Trophoblast cell (in vitro differentiated cells and primary cell): ENCODE results near the gene HOXC9.

Experiments
- DNase-seq, 2 donors: peaks; one replicate each; pipeline ENCODE4 v3.0.0-alpha.2; 2016
- H2AFZ ChIP-seq: 2 replicates; pipeline ENCODE4 v1.6.1; 2013; ENCODE audit warnings: low read length, moderate library complexity, mild to moderate bottlenecking; ENCODE audit not compliant: insufficient read depth, poor library complexity
- H2AK5ac ChIP-seq: 2 replicates; pipeline ENCODE4 v1.6.1; 2013; ENCODE audit warnings: mild to moderate bottlenecking, low read length
- H2BK120ac ChIP-seq: 2 replicates; pipeline ENCODE4 v1.6.1; 2013; ENCODE audit warnings: low read length, mild to moderate bottlenecking, moderate library complexity; ENCODE audit not compliant: insufficient read depth, poor library complexity
- H2BK12ac ChIP-seq: 2 replicates; pipeline ENCODE4 v1.6.1; 2013; ENCODE audit warnings: mild to moderate bottlenecking, low read length, moderate library complexity
- H2BK5ac ChIP-seq: 2 replicates; pipeline ENCODE4 v1.6.1; 2013; ENCODE audit warnings: low read length, low read depth, moderate library complexity, mild to moderate bottlenecking; ENCODE audit not compliant: poor library complexity
- H3K14ac ChIP-seq: 2 replicates; pipeline ENCODE4 v1.6.1; 2013; ENCODE audit warnings: mild to moderate bottlenecking, low read length
- H3K18ac ChIP-seq: 2 replicates; pipeline ENCODE4 v1.6.1; 2013; ENCODE audit warnings: mild to moderate bottlenecking, low read length
- H3K23ac ChIP-seq: 2 replicates; pipeline ENCODE4 v1.6.1; 2013; ENCODE audit warnings: low read length
- H3K27ac ChIP-seq: 2 replicates; pipeline ENCODE4 v1.5.1; 2013; ENCODE audit warnings: low read depth, mild to moderate bottlenecking, inconsistent platforms, low read length, moderate library complexity
- H3K27me3 ChIP-seq: 2 replicates; pipeline ENCODE4 v1.6.1; 2013; ENCODE audit warnings: inconsistent platforms, mild to moderate bottlenecking, low read length, moderate library complexity; ENCODE audit not compliant: insufficient read depth
- H3K36me3 ChIP-seq, 2 experiments: 1 replicate in 1 of 2; 2 replicates in 1 of 2; pipeline ENCODE4 v1.6.1; 2013; ENCODE audit warnings: low read length in 2 of 2, mild to moderate bottlenecking in 2 of 2, moderate library complexity in 1 of 2; ENCODE audit not compliant: insufficient read depth in 2 of 2, control insufficient read depth in 1 of 2
- H3K4ac ChIP-seq: 2 replicates; pipeline ENCODE4 v1.6.1; 2013; ENCODE audit warnings: low read depth, mild to moderate bottlenecking, low read length, moderate library complexity
- H3K4me1 ChIP-seq, 2 experiments: 1 replicate in 1 of 2; 2 replicates in 1 of 2; pipeline ENCODE4 v1.6.1; 2013; ENCODE audit warnings: low read length in 2 of 2, mild to moderate bottlenecking in 2 of 2, moderate library complexity in 1 of 2; ENCODE audit not compliant: insufficient read depth in 2 of 2, control insufficient read depth in 1 of 2
- H3K4me2 ChIP-seq: 2 replicates; pipeline ENCODE4 v1.6.1; 2013; ENCODE audit warnings: inconsistent platforms, mild to moderate bottlenecking, low read length, moderate library complexity
- H3K4me3 ChIP-seq: 2 replicates; pipeline ENCODE4 v1.5.1; 2013; ENCODE audit warnings: mild to moderate bottlenecking, low read depth, low read length, inconsistent platforms
- H3K79me1 ChIP-seq: one replicate; pipeline ENCODE4 v1.6.1; 2013; ENCODE audit warnings: low read length
- H3K79me2 ChIP-seq: 2 replicates; pipeline ENCODE4 v1.6.1; 2013; ENCODE audit warnings: low read length, mild to moderate bottlenecking; ENCODE audit not compliant: control insufficient read depth, insufficient read depth, poor library complexity
- H3K9ac ChIP-seq: 2 replicates; pipeline ENCODE4 v1.6.1; 2013; ENCODE audit warnings: mild to moderate bottlenecking, low read length
- H3K9me3 ChIP-seq: 2 replicates; pipeline ENCODE4 v1.6.1; 2013; ENCODE audit warnings: low read depth, mild to moderate bottlenecking, control low read depth, inconsistent platforms, low read length; ENCODE audit not compliant: insufficient read depth
- H4K12ac ChIP-seq: 2 replicates; pipeline ENCODE4 v1.6.1; 2013; ENCODE audit warnings: low read depth, mild to moderate bottlenecking, low read length, moderate library complexity
- H4K8ac ChIP-seq: 2 replicates; pipeline ENCODE4 v1.6.1; 2013; ENCODE audit warnings: low read depth, mild to moderate bottlenecking, low read length, moderate library complexity
- H4K91ac ChIP-seq: one replicate; pipeline ENCODE4 v1.6.1; 2013; ENCODE audit warnings: low read depth, mild to moderate bottlenecking, low read length, moderate library complexity
- WGBS: extraction: QIAGEN DNeasy Blood & Tissue Kit; methylation state at CpG from one replicate; pipeline ENCODE4 v1.1.7; 2013; ENCODE audit warnings: missing lambda C conversion rate; ENCODE audit not compliant: insufficient read length, insufficient coverage; ENCODE audit errors: extremely low coverage; 5-methylcytosine and 5-hydroxymethylcytosine counted together

HOXC9 gene

DNA sequence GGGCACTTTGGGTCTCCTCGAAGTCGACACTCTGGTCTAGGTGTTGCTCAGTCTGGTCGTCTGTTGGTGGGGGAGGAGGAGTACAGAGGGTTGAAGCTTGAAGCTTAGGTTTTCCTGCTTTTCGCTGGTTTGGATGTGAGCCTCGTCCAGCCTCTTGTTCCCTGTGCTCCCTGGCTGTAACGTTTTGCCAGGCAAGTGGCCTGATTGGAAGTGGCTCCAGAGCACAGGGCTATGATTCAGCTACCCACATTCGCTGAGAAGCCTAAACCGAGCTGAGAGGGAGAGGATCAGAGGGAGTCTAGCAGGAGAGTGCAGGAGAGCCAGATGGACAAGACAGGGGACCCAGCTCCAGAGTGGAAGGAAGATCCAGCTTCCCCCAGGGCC, 8.9 kb upstream of the HOXC9 start:
- no peak overlapping the region for H2BK120ac ChIP-seq
- H3K27me3 ChIP-seq, result peaks cover 92% of the 10 kb centered on the region
- no peak overlapping the region for H4K8ac ChIP-seq
- peaks cover 0 to 8% of the 10 kb centered on the region in 2 experiments for H3K4me1 ChIP-seq
- no peak overlapping the region for H2BK12ac ChIP-seq
- H3K4me2 ChIP-seq, result no peak overlapping the region
- H3K79me2 ChIP-seq, result no peaks in the 10 kb centered on the region
- H2AK5ac ChIP-seq, result no peak overlapping the region
- no peak overlapping the region for H3K4me3 ChIP-seq
- H3K23ac ChIP-seq, result no peak overlapping the region
- no peak overlapping the region for H4K91ac ChIP-seq
- peaks cover 17% of the 10 kb centered on the region for H3K9me3 ChIP-seq
- no peak overlapping the region for H4K12ac ChIP-seq
- H3K27ac ChIP-seq, result no peak overlapping the region
- no peak overlapping the region for H3K14ac ChIP-seq
- peak; percentile 23 to 40 for DNase-seq
- H2AFZ ChIP-seq, result no peak overlapping the region
- H3K18ac ChIP-seq, result no peak overlapping the region
- no peaks in the 10 kb centered on the region for H3K36me3 ChIP-seq
- no peak overlapping the region for H3K4ac ChIP-seq
- H3K79me1 ChIP-seq, result no peaks in the 10 kb centered on the region
- WGBS, result no CpG with 5 or more reads among the region's 8 CpGs
- H3K9ac ChIP-seq, result no peak overlapping the region
- H2BK5ac ChIP-seq, result no peak overlapping the region

DNA sequence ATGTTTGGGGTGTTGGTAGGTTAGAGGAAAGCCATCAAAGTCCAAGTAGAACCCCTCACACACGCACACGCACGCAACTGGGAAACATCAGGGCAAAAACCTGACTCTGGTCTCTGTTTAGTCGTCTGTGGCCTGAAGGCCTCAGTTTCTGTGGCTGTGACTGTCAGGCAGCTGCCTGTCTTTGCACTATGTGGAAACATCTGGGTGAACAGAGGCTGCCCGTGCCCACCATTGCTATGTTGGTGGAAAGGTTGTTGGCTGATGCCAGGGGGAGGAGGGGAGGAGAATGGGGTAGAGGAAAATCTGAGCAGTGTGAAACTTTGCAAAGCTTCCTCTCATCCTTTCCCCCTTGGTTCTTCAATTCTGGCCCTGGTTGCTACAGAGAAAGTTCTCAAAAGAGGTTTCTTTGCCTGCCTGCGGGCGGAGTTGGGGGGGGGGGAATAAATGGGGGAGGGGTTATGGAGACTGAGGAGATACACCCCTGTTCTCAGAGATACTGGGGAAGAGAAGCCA, 7.5 kb upstream of the HOXC9 start:
- no peak overlapping the region for H2BK120ac ChIP-seq
- H3K79me2 ChIP-seq, result no peaks in the 10 kb centered on the region
- H3K4me3 ChIP-seq, result no peak overlapping the region
- H4K91ac ChIP-seq, result no peak overlapping the region
- peaks cover 13% of the 10 kb centered on the region for H3K9me3 ChIP-seq
- no peak overlapping the region for H3K23ac ChIP-seq
- peaks cover 0 to 8% of the 10 kb centered on the region in 2 experiments for H3K4me1 ChIP-seq
- H3K4me2 ChIP-seq, result no peak overlapping the region
- no peak overlapping the region for H2AK5ac ChIP-seq
- no peak overlapping the region for H3K18ac ChIP-seq
- no peak overlapping the region for H2AFZ ChIP-seq
- no peak for DNase-seq
- no peak overlapping the region for H2BK5ac ChIP-seq
- H3K9ac ChIP-seq, result no peak overlapping the region
- H4K12ac ChIP-seq, result no peak overlapping the region
- no peaks in the 10 kb centered on the region for H3K79me1 ChIP-seq
- no peak overlapping the region for H2BK12ac ChIP-seq
- no peaks in the 10 kb centered on the region for H3K36me3 ChIP-seq
- WGBS, result no CpG with 5 or more reads among the region's 7 CpGs
- peaks cover 92% of the 10 kb centered on the region for H3K27me3 ChIP-seq
- H3K27ac ChIP-seq, result no peak overlapping the region
- H4K8ac ChIP-seq, result no peak overlapping the region
- H3K4ac ChIP-seq, result no peak overlapping the region
- no peak overlapping the region for H3K14ac ChIP-seq

DNA sequence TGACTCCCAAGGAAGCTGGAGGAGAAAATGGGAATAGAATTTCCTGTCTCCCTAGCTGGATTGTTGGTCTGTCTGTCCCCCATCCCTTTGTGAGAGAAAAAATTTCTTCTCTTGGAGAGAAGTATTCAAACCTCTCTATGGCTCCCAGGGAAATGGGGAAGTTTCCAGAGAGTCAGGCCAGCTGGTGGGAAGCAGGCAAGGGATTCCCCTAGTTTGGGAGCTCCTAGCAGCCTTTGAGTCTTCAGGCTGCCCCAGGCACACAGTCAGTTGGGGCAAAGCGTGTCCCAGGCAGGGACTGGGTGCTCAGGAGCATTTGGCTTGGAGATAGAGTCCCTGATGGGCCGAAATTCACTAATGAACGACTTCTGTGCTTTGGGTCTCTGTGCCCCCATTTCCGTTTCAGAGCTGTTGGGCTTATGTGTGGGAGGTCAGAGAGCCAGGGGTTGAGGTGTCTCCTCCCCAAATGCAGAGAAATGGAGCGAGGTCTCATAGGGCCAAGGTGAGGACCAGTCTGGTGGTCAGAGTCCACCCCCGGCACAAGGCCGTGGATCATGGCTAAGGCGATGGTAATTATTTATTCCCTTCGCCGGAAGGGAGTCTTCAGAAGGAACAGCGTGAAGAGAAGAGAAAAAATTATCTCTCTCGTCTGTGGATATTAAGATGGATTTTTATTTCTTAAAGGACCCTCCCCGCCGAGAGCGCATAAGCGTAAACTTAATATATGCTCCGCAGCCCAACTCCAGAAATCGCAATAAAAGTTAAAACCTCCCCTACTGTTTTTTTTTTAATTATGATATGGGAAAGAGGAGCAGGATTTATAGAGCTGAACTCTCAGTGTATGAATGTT, 6.6 kb upstream of the HOXC9 start:
- Histone ChIP-seq H3K9ac (no peak overlapping the region), H3K79me1 (no peaks in the 10 kb centered on the region), H3K14ac (no peak overlapping the region), H3K18ac (no peak overlapping the region), H3K4ac (no peak overlapping the region), H3K4me2 (no peak overlapping the region), H3K27ac (no peak overlapping the region), H3K79me2 (no peaks in the 10 kb centered on the region), H4K12ac (no peak overlapping the region), H4K8ac (no peak overlapping the region), H2BK12ac (no peak overlapping the region), H2BK5ac (no peak overlapping the region), H3K4me1 (peaks cover 0 to 8% of the 10 kb centered on the region in 2 experiments), H3K9me3 (peaks cover 15% of the 10 kb centered on the region), H4K91ac (no peak overlapping the region), H3K36me3 (no peaks in the 10 kb centered on the region), H3K23ac (no peak overlapping the region), H2AK5ac (no peak overlapping the region), H2AFZ (no peak overlapping the region), H2BK120ac (no peak overlapping the region), H3K4me3 (no peak overlapping the region), H3K27me3 (peaks cover 92% of the 10 kb centered on the region)
- DNase-seq, result no peak
- no CpG with 5 or more reads among the region's 18 CpGs for WGBS

- WGBS, result no CpG with 5 or more reads among the region's 19 CpGs
- H3K27me3 ChIP-seq, result peaks cover 93% of the 10 kb centered on the region
These were observed 6.0 kb upstream of the HOXC9 start for GRCh38 chr12:53994009-53994263.

More at GRCh38 chr12:53994009-53994263, 6.0 kb upstream of the HOXC9 start:
- Histone ChIP-seq H3K4me2 (no peak overlapping the region), H2AK5ac (no peak overlapping the region), H3K4me1 (peaks cover 0 to 8% of the 10 kb centered on the region in 2 experiments), H3K4me3 (no peak overlapping the region), H3K9ac (no peak overlapping the region), H2BK5ac (no peak overlapping the region), H3K9me3 (peaks cover 16% of the 10 kb centered on the region), H2AFZ (no peak overlapping the region), H3K18ac (no peak overlapping the region), H3K36me3 (no peaks in the 10 kb centered on the region), H4K12ac (no peak overlapping the region), H3K23ac (no peak overlapping the region), H3K14ac (no peak overlapping the region), H4K91ac (no peak overlapping the region), H2BK12ac (no peak overlapping the region), H3K4ac (no peak overlapping the region), H4K8ac (no peak overlapping the region), H2BK120ac (no peak overlapping the region), H3K79me1 (no peaks in the 10 kb centered on the region), H3K27ac (no peak overlapping the region), H3K79me2 (no peaks in the 10 kb centered on the region)
- DNase-seq, result no peak
